Measurements from ENCODE around the gene NMT1.

DNA sequence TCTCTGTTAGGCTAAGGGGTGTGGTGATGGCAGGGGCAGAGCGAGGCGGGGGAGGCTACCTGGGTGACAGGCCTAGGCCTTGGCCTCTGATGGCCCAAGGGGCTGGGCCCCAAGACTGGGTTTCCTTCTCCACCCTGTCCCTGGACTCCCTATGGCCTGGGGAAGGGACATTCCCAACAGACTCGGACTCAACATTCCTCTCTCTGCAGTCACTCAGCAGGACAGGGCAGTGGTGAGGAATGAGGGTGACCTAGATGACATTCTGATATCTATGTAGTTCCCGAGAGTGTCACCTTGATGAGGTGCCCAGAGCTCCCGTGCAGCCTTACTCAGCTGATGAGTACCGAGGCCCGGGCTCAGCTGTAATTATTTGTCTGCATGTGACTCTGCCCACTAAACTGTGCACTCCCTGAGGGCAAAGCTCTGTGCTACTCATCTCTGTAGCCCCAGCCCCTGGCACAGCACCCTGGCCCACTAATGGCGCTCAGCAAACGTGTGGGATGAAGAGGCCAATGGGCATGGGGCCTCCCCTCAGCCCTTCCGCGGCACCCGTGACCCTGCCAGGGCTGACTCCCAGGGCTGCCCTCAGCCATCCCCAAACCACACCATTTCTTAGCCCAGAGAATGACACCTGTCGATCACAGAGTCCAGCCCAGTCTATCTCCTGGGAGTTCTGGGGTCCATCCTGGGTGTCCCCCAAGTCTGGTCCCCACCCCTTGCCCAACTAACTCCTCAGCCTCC is 69.0 kb downstream of the NMT1 start:
- TF ChIP-seq ZNF274 (IDR thresholded peaks at IDR 0.05; ENCODE audit: low read depth, low read length) (no peak), YY1 (IDR thresholded peaks at IDR 0.05; ENCODE audit: insufficient read depth, insufficient read length) (no peak), SUZ12 (IDR thresholded peaks at IDR 0.05; ENCODE audit: extremely low read depth, insufficient read depth, insufficient read length) (no peak)

Data from NT2/D1 (cell line).